Measurements from ENCODE around the gene MT3.

MT3 gene

DNA sequence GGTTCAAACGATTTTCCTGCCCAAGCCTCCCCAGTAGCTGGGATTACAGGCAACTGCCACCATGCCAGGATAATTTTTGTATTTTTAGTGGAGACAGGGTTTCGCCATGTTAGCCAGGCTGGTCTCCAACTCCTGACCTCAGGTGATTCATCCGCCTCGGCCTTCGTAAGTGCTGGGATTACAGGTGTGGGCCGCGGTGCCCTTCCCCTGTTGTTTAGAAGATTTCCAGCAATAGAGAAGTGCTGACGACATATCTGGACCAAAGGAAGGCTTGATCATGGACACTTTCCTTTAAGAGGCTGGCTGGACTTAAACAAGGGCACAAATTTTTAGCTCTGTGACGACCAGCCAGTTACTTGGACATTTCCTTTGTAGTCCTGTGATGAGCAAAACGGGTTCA, 41.9 kb downstream of the MT3 start:
- DNase-seq (ENCODE audit: low read depth in 2 of 2), result no peak

DNA sequence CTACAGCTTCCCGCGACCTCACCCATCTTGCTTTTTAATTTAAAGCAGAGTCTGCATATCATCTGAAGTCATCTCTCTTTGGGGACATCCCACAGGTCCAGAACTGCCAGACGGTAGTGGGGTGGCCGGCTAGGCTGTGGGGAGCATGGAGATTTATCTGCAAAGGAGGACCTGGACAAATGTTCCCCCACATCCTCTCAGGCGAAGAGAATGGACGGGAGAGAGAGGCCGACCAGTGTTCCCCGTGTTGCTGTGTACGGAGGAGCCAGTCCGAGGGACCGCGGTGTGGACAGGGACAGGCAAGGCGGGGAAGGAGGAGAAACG, 42.5 kb downstream of the MT3 start:
- no peak for DNase-seq (ENCODE audit: low read depth in 2 of 2)

DNA sequence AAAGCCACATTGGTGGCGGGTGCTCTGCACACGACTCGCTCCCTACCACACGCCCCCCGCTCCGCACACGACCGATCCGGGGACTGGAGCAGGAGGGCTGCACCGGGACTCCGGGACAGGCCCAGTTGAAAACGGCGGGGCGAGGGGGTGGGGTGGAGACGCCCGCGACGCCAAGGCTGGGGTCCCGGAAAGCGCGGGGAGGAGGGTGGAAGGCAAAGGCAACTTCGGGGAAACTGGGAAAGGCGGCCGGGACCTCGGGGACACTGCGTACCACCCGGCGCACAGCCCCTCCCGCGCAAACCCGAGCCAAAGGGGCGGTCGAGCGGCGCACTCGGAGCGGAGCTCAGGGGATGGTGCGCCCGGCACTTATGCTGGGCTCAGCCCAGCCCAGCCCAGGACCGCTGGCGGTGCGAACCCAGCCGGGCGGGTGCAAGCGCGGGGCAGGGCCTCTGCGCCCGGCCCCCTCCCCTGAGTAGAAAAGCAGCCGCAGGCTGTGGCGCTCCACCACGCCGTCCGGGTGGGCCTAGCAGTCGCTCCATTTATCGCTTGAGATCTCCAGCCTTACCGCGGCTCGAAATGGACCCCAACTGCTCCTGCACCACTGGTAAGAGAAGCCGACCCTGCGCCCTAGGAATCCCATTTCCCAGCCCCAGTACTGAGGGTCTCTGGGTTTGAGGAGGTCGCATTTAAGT, 43.0 kb downstream of the MT3 start, which contains the start of gene MT1M:
Gene MT1M (plus strand): TSS at position 504 of the 692 bp plus-strand sequence. CDS start 73 bp downstream, at position 577.
- DNase-seq (ENCODE audit: low read depth in 2 of 2), result no peak

DNA sequence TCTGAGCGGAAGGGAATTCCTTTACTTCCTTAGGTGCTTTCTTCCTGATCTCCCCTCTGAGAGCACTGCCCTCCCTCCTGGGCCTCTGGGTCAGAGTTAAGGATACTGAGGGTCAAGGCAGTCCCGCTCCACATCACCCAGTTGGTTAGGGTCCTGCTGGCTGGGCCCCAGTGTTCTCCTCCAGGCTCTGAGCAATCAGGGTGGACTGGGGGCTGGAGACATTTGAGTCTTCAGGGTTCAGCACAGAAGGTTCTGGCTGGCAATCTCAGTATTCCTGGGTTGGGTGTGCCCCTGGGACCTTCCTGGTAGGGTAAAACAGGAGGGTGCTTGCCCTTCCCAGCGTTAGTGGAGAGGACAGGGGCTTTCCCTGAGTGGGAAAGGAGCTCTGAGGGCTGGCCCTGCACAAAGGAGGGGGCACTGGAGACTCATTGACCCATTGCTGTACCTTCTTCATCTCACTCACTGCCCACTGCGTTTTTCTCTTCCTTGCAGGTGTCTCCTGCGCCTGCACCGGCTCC, 43.6 kb downstream of the MT3 start:
- no peak for DNase-seq (ENCODE audit: low read depth in 2 of 2)

DNA sequence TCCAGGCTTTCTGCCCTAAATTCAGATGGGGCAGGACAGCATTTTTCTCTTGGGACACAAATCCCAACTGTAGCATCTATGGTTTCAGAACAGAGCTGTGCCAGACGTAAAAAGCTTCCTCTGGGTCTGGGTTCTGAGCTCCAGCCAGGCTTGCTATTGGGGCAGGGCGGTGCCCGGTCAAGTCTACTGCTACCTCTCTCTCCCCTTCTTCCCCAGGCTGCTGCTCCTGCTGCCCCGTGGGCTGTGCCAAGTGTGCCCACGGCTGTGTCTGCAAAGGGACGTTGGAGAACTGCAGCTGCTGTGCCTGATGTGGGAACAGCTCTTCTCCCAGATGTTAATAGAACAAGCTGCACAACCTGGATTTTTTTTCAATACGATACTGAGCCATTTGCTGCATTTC, 44.2 kb downstream of the MT3 start:
- DNase-seq (ENCODE audit: low read depth in 2 of 2), result no peak

DNA sequence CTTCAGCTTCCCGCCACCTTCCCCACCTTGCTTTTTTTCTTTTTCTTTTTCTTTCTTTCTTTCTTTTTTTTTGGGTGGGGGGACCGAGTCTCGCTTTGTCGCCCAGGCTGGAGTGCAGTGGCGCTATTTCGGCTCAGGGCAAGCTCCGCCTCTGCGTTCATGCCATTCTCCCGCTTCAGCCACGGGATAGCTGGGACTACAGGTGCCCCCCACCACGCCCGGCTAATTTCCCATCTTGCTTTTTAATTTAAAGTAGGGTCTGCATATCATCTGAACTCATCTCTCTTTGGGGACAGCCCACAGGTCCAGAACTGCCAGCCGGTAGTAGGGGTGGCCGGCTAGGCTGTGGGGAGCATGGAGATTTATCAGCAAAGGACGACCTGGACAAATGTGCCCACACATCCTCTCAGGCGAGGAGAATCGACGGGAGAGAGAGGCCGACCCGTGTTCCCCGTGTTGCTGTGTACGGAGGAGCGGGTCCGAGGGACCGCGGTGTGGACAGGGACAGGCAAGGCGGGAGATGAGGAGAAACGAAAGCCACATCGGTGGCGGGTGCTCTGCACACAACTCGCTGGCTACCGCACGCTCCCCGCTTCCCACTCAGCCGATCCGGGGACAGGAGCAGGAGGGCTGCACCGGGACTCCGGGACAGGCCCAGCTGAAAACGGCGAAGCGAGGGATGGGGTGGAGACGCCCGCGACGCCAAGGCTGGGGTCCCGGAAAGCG, 45.5 kb downstream of the MT3 start:
- no peak for DNase-seq (ENCODE audit: low read depth in 2 of 2)

DNA sequence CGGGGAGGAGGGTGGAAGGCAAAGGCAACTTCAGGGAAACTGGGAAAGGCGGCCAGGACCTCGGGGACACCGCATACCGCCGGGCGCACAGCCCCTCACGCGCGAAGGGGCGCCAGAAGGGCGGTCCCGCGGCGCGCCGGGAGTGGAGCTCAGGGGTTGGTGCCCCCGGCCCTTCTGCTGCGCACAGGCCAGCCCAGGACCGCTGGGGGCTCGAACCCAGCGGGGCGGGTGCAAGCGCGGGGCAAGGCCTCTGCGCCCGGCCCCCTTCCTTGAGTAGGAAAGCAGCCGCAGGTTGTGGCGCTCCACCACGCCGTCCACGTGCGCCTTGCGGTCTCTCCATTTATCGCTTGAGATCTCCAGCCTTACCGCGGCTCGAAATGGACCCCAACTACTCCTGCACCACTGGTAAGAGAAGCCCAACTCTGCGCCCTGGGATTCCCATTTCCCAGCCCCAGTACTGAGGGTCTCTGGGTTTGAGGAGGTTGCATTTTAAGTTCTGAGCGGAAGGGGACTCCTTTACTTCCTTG, 46.2 kb downstream of the MT3 start:
- no peak for DNase-seq (ENCODE audit: low read depth in 2 of 2)

DNA sequence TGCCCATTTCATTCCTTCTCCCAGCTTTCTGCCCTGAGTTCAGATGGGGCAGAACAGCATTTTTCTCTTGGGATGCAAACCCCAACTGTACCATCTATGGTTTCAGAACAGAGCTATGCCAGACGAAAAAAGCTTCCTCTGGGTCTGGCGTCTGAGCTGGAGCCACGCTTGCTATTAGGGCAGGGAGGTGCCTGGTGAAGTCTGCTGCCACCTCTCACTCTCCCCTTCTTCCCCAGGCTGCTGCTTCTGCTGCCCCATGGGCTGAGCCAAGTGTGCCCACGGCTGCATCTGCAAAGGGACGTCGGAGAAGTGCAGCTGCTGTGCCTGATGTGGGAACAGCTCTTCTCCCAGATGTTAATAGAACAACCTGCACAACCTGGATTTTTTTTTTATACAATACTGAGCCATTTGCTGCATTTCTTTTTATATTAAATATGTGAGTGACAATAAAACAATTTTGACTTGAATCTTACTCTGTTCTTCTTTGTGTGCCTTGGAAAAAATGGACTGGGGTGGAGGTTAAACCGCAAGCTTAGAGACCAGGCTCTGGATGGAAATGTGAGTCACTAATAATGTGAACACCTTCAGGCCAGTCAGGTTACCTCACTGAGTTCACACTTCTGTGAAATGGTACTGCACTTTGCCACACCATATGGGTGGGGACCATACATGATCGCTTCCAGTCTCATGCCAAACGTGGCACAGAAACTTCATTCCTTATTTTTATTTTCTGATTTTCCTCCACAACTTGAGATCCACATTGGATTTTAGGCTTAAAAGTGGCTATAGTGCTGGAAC, 47.5 kb downstream of the MT3 start:
- no peak for DNase-seq (ENCODE audit: low read depth in 2 of 2)

DNA sequence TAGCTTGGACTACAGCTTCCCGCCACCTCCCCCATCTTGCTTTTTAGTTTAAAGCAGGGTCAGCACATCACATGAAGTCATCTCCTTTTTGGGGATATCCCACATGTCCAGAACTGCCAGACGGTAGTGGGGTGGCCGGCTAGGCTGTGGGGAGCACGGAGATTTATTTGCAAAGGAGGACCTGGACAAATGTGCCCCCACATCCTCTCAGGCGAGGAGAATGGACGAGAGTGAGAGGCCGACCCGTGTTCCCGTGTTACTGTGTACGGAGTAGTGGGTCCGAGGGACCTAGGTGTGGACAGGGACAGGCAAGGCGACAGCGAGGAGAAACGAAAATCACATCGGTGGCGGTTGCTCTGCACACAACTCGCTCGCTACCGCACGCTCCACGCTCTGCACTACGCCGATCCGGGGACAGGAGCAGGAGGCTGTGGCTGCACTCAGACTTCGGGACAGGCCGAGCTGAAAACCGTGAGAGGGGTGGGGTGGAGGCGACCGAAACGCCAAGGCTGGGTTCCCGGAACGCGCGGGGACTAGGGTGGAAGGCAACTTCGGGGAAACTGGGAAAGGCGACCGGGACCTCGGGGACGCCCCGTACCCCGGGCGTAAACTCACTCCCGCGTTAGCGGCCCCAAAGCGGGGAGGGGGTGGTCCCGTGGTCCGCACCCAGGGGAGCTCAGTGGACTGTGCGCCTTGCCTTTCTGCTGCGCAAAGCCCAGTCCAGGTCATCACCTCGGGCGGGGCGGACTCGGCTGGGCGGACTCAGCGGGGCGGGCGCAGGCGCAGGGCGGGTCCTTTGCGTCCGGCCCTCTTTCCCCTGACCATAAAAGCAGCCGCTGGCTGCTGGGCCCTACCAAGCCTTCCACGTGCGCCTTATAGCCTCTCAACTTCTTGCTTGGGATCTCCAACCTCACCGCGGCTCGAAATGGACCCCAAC, 48.8 kb downstream of the MT3 start, which contains the start of gene MT1A:
Gene MT1A (plus strand): TSS at position 853 of the 937 bp plus-strand sequence. CDS start 73 bp downstream, at position 926.
- DNase-seq (ENCODE audit: low read depth in 2 of 2), result no peak

DNA sequence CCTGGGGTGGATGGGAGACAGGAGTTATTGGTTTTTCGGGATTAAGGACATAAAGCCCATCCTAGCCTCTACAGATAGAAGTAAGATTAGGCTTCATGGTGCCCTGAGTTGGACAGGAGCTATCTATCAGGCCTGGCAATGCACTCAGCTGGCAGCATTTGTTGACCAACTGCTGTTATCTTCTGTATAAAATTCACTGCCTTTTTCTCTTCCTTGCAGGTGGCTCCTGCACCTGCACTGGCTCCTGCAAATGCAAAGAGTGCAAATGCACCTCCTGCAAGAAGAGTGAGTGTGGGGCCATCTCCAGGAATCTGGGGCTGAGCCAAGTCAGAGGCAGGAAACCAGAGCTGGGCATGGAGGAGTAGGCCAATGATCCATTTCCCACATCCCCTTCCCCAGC, 49.7 kb downstream of the MT3 start:
- no peak for DNase-seq (ENCODE audit: low read depth in 2 of 2)

DNA sequence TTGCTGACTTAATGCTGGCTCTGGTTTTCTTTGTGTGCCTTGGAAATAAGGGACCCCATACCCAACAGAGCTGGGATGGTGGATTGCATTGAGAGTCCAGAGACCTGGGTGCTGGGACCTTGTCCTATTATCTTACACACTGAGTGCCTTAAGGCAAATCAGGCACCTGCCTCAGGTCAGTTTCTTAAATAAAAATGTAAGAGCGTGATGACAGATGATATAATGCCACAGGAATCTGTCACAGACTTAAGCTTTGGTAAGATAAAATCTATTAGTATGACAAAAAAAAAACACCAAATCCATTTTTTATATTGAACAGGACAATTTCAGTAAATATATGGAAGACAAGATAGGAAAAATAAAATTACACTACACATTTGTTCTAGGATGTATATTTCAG, 50.7 kb downstream of the MT3 start:
- DNase-seq (ENCODE audit: low read depth in 2 of 2), result no peak

All from activated CD4-positive, alpha-beta T cell treated with anti-CD3 and anti-CD28 coated beads for 24 hours (primary cell).